ENCODE results near the gene PRKAG2. TPM values are rescaled to one million over a fixed set of nuclear protein-coding genes. Genes with fewer than 3 reads are reported as not detected.
A peak's percentile ranks its signal among the peaks of the same experiment; 100 is the strongest.

The PRKAG2 gene
- total RNA-seq, 2 donors from 2014 or later = 23.2 to 28.4 TPM

- Mint-ChIP-seq H3K9me3 (peaks cover 2 to 3% of the 10 kb centered on the region in 2 donors), H3K36me3 (ENCODE audit: insufficient read depth in 2 of 2) (peaks cover 5 to 15% of the 10 kb centered on the region in 2 donors), H3K4me3 (peak overlapping the region in 1 of 2 donors; percentile 39), H3K27me3 (ENCODE audit: low read depth) (no peaks in the 10 kb centered on the region), H3K27ac (no peak overlapping the region), H3K4me1 (ENCODE audit: low read depth) (peaks cover 34% of the 10 kb centered on the region)
- DNase-seq (no peak), ATAC-seq (replicated peaks in 1 of 2) (no peak)
These were observed 247.1 kb downstream of the PRKAG2 start for GRCh38 chr7:151629713-151630272.

DNA sequence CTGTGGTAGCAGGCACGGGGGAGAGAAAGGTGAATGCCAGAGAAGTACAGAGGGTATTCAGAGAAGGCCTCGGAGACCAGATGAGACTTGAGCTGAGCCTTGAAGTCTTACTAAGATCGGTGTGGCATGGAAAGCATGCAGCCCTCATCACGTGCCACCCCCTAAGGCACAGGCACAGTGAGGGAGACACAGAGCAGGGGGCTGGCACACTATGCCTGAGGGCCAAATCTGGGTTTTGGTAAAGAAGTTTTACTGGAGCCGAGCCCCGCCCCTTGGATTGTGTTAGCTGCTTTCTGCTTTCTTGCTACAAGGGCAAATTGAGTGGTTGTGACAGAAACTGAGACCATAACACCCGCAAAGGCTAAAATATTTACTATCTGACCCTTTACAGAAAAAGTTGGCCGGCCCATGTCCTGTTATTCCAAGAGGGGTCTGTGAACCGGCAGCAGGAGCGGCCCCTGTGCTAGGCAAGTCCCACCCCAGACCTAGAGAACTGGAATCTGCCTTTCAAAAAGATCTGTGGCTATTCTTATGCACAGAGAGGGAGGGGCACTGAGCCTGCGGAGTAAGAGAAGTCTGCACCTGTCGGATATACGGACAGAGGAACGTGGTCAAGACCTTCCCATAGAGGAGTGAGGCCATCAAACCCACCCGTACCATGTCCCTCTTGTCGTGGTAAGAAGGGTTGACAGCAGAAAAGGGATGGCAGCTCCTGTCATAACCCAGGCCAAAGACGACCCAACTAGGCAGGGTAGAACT, 247.9 kb downstream of the PRKAG2 start:
- no peaks in the 10 kb centered on the region for H3K27me3 Mint-ChIP-seq (ENCODE audit: low read depth)
- peaks cover 2 to 3% of the 10 kb centered on the region in 2 donors for H3K9me3 Mint-ChIP-seq
- H3K36me3 Mint-ChIP-seq (ENCODE audit: insufficient read depth in 2 of 2) = peaks cover 3 to 12% of the 10 kb centered on the region in 2 donors
- ATAC-seq (replicated peaks in 1 of 2) = no peak
- H3K4me3 Mint-ChIP-seq = no peak overlapping the region
- H3K27ac Mint-ChIP-seq = no peak overlapping the region
- no peak for DNase-seq
- peaks cover 40% of the 10 kb centered on the region for H3K4me1 Mint-ChIP-seq (ENCODE audit: low read depth)

DNA sequence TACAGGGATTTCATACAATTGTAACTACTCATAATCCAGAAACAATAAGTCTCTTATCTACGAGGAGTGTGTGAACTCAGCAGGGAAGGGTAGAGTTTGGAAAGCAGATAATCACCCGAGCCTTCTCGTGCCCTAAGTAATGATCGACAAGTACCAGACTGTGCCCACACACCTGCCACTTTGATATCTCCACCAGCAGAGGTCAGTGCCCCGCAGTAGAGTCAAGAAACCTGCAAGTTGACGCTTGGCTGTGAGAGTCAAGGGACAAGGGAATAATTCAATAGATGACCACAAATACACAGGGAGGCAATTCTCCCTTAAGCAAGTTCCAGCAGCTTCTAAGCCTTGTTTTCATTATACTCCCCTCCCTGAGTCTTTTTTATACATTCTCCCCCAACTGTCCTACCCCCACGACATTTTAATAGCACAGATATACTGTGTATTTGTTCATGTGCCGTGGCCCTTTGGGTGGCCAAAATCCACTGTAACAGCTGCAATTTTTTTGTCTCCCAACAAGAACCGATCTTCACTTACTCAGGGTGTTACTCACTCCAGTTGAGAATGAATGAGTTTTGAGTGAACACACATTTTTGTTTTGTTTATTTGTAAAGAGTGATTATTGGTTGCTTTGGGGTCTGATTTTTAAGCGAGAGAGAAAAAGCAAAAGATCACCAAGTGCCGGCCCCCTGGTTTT, 250.3 kb downstream of the PRKAG2 start:
- Mint-ChIP-seq H3K27ac (no peak overlapping the region), H3K4me3 (no peak overlapping the region), H3K36me3 (ENCODE audit: insufficient read depth in 2 of 2) (peaks cover 0 to 3% of the 10 kb centered on the region in 2 donors), H3K9me3 (no peaks in the 10 kb centered on the region), H3K4me1 (ENCODE audit: low read depth) (peaks cover 37% of the 10 kb centered on the region), H3K27me3 (ENCODE audit: low read depth) (no peaks in the 10 kb centered on the region)
- DNase-seq = peak; percentile 29 to 30
- peak; percentile 48 to 66 for ATAC-seq (replicated peaks in 1 of 2)

DNA sequence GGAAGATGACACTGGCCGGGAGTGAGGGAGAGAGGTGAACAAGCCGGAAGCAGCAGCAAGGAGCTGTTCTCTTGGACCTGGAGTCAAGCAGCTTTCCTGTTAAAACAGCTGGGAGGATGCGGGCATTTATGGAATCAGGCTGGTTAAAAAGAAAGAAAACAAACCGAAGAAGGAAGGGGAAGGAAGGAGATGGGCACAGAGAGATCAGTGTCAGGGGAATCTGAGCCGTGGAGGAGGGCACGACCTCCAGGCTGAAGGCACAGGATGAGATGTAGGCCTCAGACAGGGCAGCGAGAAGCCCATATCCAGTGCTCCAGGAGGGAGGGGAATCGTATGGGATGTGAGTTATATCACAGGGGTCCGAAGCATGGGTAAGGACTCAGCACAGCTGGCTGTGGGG, 251.3 kb downstream of the PRKAG2 start:
- Mint-ChIP-seq H3K27me3 (ENCODE audit: low read depth) (no peaks in the 10 kb centered on the region), H3K36me3 (ENCODE audit: insufficient read depth in 2 of 2) (peaks cover 0 to 3% of the 10 kb centered on the region in 2 donors), H3K27ac (no peak overlapping the region), H3K4me1 (ENCODE audit: low read depth) (peaks cover 28% of the 10 kb centered on the region), H3K4me3 (no peak overlapping the region), H3K9me3 (no peaks in the 10 kb centered on the region)
- no peak for ATAC-seq (replicated peaks in 1 of 2)
- DNase-seq = no peak

DNA sequence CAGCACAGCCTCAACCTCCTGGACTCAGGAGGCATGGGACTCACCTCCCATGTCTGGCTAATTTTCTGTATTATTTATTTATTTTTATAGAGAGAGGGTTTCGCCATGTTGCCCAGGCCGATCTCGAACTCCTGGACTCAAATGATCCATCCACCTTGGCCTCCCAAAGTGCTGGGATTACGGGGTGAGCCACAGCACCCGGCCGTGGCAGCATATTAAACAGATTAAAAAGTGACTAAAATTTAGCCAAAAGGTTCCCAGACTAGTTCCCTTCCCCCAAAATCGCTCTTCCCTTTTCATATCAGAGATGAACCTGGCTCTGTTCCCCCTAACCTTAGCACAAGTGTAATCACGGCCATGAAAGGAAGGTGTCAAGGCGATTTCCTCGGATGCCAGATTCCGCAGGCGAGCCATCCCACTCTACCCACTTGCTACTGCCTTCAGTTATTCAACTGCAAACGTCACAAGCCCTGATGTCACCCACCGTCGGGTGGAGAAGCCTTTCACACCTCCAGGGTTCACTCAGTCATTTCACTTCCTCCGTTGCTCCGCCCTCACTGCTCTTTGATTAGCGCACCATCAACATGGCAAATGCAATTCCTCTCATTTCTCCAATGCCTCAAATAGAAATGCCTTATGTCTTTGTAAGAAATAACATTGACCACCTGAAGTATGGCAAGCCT, 252.5 kb downstream of the PRKAG2 start:
- Mint-ChIP-seq H3K4me1 (ENCODE audit: low read depth) (peaks cover 18% of the 10 kb centered on the region), H3K27me3 (ENCODE audit: low read depth) (no peaks in the 10 kb centered on the region), H3K27ac (no peak overlapping the region), H3K4me3 (no peak overlapping the region), H3K36me3 (ENCODE audit: insufficient read depth in 2 of 2) (peaks cover 0 to 3% of the 10 kb centered on the region in 2 donors), H3K9me3 (no peaks in the 10 kb centered on the region)
- DNase-seq = no peak
- ATAC-seq (replicated peaks in 1 of 2) = no peak

- Mint-ChIP-seq H3K36me3 (ENCODE audit: insufficient read depth in 2 of 2) (peaks cover 0 to 3% of the 10 kb centered on the region in 2 donors), H3K4me3 (no peak overlapping the region), H3K9me3 (no peaks in the 10 kb centered on the region), H3K27ac (no peak overlapping the region), H3K4me1 (ENCODE audit: low read depth) (peaks cover 18% of the 10 kb centered on the region), H3K27me3 (ENCODE audit: low read depth) (no peaks in the 10 kb centered on the region)
- DNase-seq (no peak), ATAC-seq (replicated peaks in 1 of 2) (no peak)
These were observed 253.1 kb downstream of the PRKAG2 start for GRCh38 chr7:151623766-151624165.

- Mint-ChIP-seq H3K4me3 (no peak overlapping the region), H3K36me3 (ENCODE audit: insufficient read depth in 2 of 2) (peaks cover 0 to 3% of the 10 kb centered on the region in 2 donors), H3K27me3 (ENCODE audit: low read depth) (no peaks in the 10 kb centered on the region), H3K4me1 (ENCODE audit: low read depth) (peaks cover 18% of the 10 kb centered on the region), H3K27ac (no peak overlapping the region), H3K9me3 (no peaks in the 10 kb centered on the region)
- ATAC-seq (replicated peaks in 1 of 2) (no peak), DNase-seq (no peak)
These were observed 255.0 kb downstream of the PRKAG2 start for GRCh38 chr7:151621961-151622360.

DNA sequence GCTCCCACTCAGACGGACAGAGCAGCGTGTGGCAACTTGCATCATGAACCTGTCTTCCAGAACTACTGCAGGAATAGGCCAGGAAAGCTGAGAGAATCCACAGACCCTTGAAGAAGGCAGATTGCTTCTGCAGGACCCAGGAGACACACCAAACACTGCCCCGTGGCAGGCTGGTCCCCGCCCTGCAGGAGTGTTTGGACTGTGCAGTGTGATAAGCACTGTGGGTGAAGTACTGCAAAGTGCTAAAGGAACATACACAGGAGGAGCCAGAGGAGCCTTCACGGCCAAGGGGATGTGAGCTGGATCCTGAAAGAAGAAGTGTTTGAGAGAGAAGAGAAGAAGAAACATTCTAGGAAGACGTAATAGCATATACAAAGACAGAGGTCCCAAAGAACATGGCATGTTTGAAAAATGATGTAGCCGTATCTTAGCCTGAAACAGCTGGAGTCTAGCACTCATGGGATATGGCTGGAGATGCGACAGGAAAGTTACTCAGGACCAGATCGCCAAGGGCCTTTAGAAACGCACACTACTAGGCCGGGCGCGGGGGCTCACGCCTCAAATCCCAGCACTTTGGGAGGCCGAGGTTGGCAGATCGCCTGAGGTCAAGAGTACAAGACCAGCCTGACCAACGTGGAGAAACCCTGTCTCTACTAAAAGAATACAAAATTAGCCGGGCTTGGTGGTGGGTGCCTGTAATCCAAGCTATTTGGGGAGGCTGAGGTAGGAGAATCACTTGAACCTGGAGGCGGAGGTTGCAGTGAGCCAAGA, 260.3 kb downstream of the PRKAG2 start:
- no peak overlapping the region for H3K4me3 Mint-ChIP-seq
- DNase-seq (no peak), ATAC-seq (replicated peaks in 1 of 2) (no peak)
- H3K9me3 Mint-ChIP-seq = no peaks in the 10 kb centered on the region
- no peaks in the 10 kb centered on the region for H3K36me3 Mint-ChIP-seq (ENCODE audit: insufficient read depth in 2 of 2)
- no peak overlapping the region for H3K27ac Mint-ChIP-seq
- H3K27me3 Mint-ChIP-seq (ENCODE audit: low read depth) = no peaks in the 10 kb centered on the region
- peaks cover 5% of the 10 kb centered on the region for H3K4me1 Mint-ChIP-seq (ENCODE audit: low read depth)

DNA sequence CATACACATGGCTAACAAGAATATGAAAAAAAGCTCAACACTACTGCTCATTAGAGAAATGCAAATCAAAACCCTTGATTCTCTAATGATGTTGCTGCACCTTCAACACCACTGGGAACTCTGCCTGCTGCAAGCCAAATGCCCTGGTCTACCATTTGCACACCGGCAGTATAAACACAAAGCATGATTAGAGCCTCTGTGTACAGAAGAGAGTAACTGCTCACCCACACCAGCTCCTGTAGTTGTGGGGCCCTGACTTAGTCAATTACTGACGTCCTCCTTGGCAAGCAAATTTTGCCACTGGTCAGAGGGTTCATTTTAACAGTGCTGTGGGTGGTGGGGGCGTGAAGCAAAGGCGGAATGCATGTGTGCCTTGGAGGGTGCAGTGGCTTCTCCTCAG, 261.1 kb downstream of the PRKAG2 start:
- Mint-ChIP-seq H3K9me3 (no peaks in the 10 kb centered on the region), H3K4me1 (ENCODE audit: low read depth) (peaks cover 5% of the 10 kb centered on the region), H3K36me3 (ENCODE audit: insufficient read depth in 2 of 2) (no peaks in the 10 kb centered on the region), H3K27me3 (ENCODE audit: low read depth) (no peaks in the 10 kb centered on the region), H3K4me3 (no peak overlapping the region), H3K27ac (no peak overlapping the region)
- DNase-seq (no peak), ATAC-seq (replicated peaks in 1 of 2) (no peak)

GRCh38 chr7:151615058-151615457, 261.9 kb downstream of the PRKAG2 start:
- Mint-ChIP-seq H3K36me3 (ENCODE audit: insufficient read depth in 2 of 2) (no peaks in the 10 kb centered on the region), H3K4me3 (no peak overlapping the region), H3K9me3 (no peaks in the 10 kb centered on the region), H3K27ac (no peak overlapping the region), H3K4me1 (ENCODE audit: low read depth) (peaks cover 5% of the 10 kb centered on the region), H3K27me3 (ENCODE audit: low read depth) (no peaks in the 10 kb centered on the region)
- ATAC-seq (replicated peaks in 1 of 2) = no peak
- no peak for DNase-seq

- ATAC-seq (replicated peaks in 1 of 2) = no peak
- H3K27me3 Mint-ChIP-seq (ENCODE audit: low read depth) = no peaks in the 10 kb centered on the region
- peaks cover 5% of the 10 kb centered on the region for H3K4me1 Mint-ChIP-seq (ENCODE audit: low read depth)
- H3K4me3 Mint-ChIP-seq = no peak overlapping the region
- H3K36me3 Mint-ChIP-seq (ENCODE audit: insufficient read depth in 2 of 2) = no peaks in the 10 kb centered on the region
- no peaks in the 10 kb centered on the region for H3K9me3 Mint-ChIP-seq
- H3K27ac Mint-ChIP-seq = no peak overlapping the region
- no peak for DNase-seq
These were observed 262.9 kb downstream of the PRKAG2 start for GRCh38 chr7:151614019-151614418.

DNA sequence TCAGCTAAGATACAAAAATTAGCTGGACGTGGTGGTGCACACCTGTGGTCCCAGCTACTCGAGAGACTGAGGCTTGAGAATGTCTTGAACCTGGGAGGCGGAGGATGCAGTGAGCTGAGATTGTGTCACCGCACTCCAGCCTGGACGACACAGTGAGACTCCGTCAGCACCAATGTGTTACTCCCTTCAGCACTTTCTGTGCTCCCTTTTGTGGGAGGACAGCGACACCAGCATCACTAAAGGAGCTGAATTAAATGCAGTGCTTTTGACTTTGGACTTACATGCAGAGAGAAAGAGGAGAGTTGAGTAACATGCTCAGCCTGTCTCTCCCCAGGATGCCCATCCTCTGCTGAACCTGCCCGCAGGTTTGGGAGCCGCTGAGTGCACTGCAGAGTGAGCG, 265.0 kb downstream of the PRKAG2 start:
- Mint-ChIP-seq H3K4me3 (no peak overlapping the region), H3K9me3 (no peaks in the 10 kb centered on the region), H3K4me1 (ENCODE audit: low read depth) (peaks cover 13% of the 10 kb centered on the region), H3K27ac (no peak overlapping the region), H3K27me3 (ENCODE audit: low read depth) (no peaks in the 10 kb centered on the region), H3K36me3 (ENCODE audit: insufficient read depth in 2 of 2) (no peaks in the 10 kb centered on the region)
- no peak for ATAC-seq (replicated peaks in 1 of 2)
- DNase-seq = no peak
